WTC11 (cell line): Measurements from ENCODE around the gene SOX8.

Experiments used
- CREM ChIP-seq: sonication (generic); formaldehyde crosslinking; IDR thresholded peaks from 2 replicates; pipeline ENCODE4 v1.8.1; 2022; ENCODE audit warnings: mild to moderate bottlenecking, missing genetic modification reagents, moderate library complexity
- KAT7 ChIP-seq: sonication (generic); formaldehyde crosslinking; IDR thresholded peaks from 2 replicates; pipeline ENCODE4 v1.8.1; 2023; ENCODE audit warnings: missing genetic modification reagents, mild to moderate bottlenecking, borderline replicate concordance
- MAX ChIP-seq: sonication (generic); formaldehyde crosslinking; IDR thresholded peaks from 2 replicates; pipeline ENCODE4 v1.8.0; 2022; ENCODE audit warnings: mild to moderate bottlenecking, missing genetic modification reagents
- ZNF121 ChIP-seq: sonication (generic); formaldehyde crosslinking; IDR thresholded peaks from 2 replicates; pipeline ENCODE4 v1.8.0; 2023; ENCODE audit warnings: missing genetic modification reagents
- ZNF416 ChIP-seq: fragments of 250-450 bp; sonication (Bioruptor Pico); IDR thresholded peaks from 2 replicates; pipeline ENCODE4 v1.9.0; 2021; ENCODE audit warnings: mild to moderate bottlenecking, inconsistent platforms
- TF ChIP-seq, protein P1 (sequence below): fragments of 200-600 bp; IDR thresholded peaks from 2 replicates; pipeline ENCODE4 v1.8.0; 2022; ENCODE audit warnings: antibody characterized with exemption
- TF ChIP-seq, protein P2 (sequence below): sonication (generic); formaldehyde crosslinking; IDR thresholded peaks from 2 replicates; pipeline ENCODE4 v1.8.1; 2023; ENCODE audit warnings: mild to moderate bottlenecking, missing genetic modification reagents, moderate library complexity
- TF ChIP-seq, protein P3 (sequence below): sonication (generic); formaldehyde crosslinking; IDR thresholded peaks from 2 replicates; pipeline ENCODE4 v1.8.0; 2022; ENCODE audit warnings: mild to moderate bottlenecking, missing genetic modification reagents
- TF ChIP-seq, protein P4 (sequence below): sonication (generic); formaldehyde crosslinking; IDR thresholded peaks from 2 replicates; pipeline ENCODE4 v1.8.1; 2023; ENCODE audit warnings: mild to moderate bottlenecking, missing genetic modification reagents, borderline replicate concordance

DNA sequence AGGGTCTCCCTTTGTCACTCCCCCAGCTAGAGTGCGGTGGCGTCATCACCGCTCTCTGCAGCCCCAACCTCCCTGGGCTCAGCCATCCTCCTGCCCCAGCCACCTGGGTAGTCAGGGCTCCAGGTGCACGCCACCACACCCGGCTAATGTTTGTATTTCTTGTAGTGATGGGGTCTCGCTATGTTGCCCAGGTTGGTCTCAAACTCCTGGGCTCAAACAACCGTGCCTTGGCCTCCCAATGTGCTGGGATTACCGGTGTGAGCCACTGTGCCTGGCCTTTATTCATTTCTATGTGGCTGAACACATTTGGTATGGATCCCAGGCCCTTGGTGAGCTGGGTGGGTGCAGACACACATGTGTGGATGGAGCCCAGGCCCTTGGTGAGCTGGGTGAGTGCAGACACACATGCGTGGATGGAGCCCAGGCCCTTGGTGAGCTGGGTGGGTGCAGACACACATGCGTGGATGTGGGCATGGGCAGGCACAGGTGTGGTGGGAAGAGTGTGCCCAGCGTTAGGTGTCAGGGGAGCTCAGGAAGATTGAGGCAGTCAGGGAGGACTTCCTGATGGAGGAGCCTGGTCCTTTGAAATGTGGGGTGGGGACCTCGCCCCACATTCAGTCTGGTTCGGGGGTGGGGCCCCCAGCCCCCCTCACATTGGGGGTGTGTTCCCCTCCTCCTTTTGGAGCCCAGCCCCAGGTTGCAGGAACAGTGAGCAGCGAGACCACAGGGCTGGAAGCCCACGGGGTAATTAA lies 37.1 kb downstream of the SOX8 start:
- TF ChIP-seq, protein P1, sequence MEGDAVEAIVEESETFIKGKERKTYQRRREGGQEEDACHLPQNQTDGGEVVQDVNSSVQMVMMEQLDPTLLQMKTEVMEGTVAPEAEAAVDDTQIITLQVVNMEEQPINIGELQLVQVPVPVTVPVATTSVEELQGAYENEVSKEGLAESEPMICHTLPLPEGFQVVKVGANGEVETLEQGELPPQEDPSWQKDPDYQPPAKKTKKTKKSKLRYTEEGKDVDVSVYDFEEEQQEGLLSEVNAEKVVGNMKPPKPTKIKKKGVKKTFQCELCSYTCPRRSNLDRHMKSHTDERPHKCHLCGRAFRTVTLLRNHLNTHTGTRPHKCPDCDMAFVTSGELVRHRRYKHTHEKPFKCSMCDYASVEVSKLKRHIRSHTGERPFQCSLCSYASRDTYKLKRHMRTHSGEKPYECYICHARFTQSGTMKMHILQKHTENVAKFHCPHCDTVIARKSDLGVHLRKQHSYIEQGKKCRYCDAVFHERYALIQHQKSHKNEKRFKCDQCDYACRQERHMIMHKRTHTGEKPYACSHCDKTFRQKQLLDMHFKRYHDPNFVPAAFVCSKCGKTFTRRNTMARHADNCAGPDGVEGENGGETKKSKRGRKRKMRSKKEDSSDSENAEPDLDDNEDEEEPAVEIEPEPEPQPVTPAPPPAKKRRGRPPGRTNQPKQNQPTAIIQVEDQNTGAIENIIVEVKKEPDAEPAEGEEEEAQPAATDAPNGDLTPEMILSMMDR: no peak
- TF ChIP-seq ZNF121 (CRISPR knock-in tag): no peak
- TF ChIP-seq, protein P2, sequence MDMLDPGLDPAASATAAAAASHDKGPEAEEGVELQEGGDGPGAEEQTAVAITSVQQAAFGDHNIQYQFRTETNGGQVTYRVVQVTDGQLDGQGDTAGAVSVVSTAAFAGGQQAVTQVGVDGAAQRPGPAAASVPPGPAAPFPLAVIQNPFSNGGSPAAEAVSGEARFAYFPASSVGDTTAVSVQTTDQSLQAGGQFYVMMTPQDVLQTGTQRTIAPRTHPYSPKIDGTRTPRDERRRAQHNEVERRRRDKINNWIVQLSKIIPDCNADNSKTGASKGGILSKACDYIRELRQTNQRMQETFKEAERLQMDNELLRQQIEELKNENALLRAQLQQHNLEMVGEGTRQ: no peak
- TF ChIP-seq CREM (CRISPR knock-in tag): no peak
- TF ChIP-seq MAX (CRISPR knock-in tag): no peak
- no peak for TF ChIP-seq ZNF416 (CRISPR knock-in tag)
- TF ChIP-seq, protein P3, sequence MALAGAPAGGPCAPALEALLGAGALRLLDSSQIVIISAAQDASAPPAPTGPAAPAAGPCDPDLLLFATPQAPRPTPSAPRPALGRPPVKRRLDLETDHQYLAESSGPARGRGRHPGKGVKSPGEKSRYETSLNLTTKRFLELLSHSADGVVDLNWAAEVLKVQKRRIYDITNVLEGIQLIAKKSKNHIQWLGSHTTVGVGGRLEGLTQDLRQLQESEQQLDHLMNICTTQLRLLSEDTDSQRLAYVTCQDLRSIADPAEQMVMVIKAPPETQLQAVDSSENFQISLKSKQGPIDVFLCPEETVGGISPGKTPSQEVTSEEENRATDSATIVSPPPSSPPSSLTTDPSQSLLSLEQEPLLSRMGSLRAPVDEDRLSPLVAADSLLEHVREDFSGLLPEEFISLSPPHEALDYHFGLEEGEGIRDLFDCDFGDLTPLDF (CRISPR knock-in tag): no peak
- TF ChIP-seq, protein P4, sequence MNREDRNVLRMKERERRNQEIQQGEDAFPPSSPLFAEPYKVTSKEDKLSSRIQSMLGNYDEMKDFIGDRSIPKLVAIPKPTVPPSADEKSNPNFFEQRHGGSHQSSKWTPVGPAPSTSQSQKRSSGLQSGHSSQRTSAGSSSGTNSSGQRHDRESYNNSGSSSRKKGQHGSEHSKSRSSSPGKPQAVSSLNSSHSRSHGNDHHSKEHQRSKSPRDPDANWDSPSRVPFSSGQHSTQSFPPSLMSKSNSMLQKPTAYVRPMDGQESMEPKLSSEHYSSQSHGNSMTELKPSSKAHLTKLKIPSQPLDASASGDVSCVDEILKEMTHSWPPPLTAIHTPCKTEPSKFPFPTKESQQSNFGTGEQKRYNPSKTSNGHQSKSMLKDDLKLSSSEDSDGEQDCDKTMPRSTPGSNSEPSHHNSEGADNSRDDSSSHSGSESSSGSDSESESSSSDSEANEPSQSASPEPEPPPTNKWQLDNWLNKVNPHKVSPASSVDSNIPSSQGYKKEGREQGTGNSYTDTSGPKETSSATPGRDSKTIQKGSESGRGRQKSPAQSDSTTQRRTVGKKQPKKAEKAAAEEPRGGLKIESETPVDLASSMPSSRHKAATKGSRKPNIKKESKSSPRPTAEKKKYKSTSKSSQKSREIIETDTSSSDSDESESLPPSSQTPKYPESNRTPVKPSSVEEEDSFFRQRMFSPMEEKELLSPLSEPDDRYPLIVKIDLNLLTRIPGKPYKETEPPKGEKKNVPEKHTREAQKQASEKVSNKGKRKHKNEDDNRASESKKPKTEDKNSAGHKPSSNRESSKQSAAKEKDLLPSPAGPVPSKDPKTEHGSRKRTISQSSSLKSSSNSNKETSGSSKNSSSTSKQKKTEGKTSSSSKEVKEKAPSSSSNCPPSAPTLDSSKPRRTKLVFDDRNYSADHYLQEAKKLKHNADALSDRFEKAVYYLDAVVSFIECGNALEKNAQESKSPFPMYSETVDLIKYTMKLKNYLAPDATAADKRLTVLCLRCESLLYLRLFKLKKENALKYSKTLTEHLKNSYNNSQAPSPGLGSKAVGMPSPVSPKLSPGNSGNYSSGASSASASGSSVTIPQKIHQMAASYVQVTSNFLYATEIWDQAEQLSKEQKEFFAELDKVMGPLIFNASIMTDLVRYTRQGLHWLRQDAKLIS (CRISPR knock-in tag): no peak
- no peak for TF ChIP-seq KAT7 (CRISPR knock-in tag)
